Measurements from ENCODE around the gene CSF3.

The CSF3 gene

DNA sequence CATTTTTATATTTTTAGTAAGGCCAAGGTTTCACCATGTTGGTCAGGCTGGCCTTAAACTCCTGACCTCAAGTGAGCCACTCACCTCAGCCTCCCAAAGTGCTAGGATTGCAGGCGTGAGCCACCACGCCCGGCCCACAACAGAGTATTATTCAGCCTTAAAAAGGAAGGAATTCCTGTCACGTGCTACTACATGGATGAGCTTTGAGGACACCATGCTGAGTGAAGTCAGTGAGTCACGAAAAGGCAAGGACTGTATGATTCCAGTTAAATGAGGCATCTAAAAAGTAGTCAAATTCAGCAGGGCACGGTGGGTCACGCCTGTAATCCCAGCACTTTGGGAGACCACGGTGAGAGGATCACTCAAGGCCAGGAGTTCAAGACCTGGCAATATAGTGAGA is 9.7 kb downstream of the CSF3 start:
- peak; percentile 64 for DNase-seq (ENCODE audit: low read depth)

DNA sequence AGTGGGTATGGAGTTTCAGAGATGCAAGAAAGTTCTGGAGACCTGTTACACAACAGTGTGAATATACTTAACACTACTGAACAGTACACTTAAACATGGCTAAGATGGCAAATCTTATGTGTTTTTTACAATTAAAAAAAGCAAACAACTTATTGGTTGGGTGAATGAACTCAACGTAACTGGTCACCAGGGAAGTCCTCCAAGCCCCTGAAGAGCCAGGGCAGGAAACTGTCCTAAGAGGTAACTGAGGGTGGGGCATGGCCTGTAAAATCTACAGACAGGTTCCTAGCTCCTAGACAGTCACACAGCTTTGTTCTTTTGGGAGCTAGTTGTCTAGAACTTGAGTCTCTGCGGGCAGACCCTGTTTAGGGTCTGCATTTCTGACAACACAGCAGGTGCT is 10.3 kb downstream of the CSF3 start:
- DNase-seq (ENCODE audit: low read depth), result no peak

DNA sequence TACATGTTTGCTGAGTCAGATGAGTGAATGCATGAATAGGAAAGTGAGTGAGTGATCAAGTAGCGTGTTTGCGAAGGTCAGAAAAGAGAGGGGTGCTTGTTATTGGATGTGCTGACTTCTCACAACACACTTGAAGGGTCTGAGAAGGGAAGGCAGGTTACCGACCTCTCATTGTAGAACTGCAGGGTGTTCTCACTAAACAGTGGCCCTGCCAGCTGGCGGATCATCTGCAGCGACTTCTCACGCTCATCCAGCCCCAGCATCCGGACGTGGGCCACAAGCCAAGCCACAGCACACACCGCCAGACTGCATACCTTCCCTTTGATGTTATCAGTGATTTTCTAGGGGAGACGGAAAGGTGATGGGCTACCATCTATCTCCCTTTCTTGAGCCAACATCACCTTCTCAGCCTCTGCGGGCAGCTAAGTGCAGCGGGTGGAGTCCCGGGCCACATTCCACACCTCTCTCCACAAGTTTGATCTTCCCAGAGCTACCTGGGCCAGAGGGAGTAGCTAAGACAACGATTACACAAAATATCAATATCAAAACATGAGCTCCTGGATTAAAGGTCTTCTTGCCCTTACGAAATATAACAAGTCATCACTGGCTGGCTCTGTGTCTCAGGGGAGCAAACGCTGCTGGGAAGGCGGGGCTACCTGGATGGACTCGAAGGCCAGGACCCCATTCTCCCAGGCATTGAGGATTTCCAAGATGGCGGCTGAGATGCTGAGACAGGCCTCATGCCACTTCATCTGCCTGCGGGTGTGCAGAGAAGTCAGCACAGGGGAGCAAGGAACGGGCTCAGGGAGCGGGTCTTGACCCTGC is 11.0 kb downstream of the CSF3 start:
- DNase-seq (ENCODE audit: low read depth), result peak; percentile 70

DNA sequence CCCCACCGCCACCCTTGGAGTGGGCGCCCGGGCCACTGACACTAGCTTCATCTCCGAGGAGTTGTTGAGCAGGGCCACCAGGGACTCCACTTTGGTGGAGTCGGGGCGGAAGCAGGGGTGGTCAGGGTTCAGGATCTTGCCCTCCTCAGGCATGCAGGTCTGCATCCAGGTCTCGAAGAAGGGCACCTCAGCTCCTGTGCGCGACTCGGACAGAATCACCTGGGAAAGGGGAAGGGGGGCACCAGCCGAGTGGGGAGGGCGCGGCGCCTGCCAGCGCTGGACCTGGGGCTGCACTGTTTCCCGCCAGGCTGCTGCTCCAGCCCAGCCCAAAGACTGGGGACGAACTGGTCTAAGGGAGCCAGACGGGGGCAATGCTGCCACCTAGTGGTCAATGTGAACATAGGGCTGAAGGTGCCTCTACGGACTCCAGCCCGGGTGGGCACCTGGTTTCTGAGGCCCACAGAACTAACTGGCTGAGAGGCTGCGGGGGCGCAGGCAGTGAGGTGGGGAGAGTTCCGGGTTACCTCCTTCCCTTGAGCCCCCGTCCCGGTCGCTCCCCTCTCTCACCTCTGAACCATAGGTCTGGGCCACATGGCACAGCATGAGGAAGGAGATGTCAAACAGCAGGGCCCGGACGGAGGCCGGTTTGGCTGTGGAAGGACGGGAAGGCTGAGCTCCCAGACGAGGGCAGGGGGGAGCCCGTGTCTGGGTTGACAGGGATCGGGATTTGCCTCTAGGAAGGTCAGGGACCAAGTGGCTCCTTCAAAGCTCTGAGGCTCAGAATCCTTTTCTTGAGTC is 11.8 kb downstream of the CSF3 start:
- peak; percentile 71 for DNase-seq (ENCODE audit: low read depth)

DNA sequence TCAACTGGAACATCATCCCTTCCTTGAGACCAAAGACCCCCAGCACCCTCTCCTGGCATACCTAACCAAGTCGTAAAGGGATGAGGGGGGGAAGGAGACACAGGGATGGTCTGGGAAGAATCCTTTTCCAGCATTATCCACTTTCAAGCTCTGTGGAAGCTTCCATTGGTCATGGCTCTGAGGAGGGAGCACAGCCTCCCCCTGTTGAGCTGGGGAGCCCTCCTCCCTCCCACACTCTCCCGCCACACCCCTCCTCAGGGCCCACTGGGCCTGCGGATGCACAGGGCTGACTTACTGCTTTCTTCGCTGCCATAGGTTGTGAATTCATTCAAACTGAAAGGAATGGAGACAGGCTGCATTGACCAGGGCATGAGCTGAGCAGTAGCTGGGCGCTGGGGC is 12.4 kb downstream of the CSF3 start:
- DNase-seq (ENCODE audit: low read depth), result no peak

DNA sequence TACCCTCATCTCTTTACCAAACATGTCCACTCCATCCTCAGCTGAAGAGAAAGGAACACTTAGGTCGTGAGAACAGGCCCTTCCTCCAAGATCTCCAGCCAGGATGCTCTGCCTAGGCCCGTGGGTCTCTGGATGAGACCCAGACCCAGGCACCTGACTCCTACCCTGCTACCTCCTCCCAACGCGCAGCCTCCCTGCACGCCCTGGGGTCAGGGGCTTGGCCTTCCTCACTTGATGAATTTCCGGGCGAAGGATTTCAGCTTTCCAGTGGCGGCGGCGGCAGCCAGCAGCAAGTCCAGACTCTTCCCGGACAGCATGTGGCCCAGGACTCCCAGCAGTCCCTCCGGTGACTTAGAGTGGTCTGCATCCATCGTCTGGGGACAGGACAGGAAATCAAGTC is 13.4 kb downstream of the CSF3 start:
- no peak for DNase-seq (ENCODE audit: low read depth)

DNA sequence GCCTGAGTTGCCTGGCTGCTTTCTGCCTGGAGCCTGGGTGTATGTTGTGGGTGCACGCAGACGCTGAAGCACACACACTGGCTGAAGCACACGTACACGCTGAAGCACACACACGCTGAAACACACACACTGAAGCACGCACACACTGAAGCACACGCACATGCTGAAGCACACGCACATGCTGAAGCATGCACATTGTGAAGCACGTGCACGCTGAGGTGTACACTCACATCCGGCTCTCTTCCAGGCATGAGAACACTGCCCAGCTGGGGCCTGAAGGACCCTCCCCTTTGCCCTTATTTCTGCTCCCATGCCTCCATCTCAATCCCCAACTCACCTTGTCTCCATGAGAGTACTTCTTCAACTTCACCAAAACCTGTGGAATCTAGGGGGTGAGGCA is 16.5 kb downstream of the CSF3 start:
- DNase-seq (ENCODE audit: low read depth), result no peak

DNA sequence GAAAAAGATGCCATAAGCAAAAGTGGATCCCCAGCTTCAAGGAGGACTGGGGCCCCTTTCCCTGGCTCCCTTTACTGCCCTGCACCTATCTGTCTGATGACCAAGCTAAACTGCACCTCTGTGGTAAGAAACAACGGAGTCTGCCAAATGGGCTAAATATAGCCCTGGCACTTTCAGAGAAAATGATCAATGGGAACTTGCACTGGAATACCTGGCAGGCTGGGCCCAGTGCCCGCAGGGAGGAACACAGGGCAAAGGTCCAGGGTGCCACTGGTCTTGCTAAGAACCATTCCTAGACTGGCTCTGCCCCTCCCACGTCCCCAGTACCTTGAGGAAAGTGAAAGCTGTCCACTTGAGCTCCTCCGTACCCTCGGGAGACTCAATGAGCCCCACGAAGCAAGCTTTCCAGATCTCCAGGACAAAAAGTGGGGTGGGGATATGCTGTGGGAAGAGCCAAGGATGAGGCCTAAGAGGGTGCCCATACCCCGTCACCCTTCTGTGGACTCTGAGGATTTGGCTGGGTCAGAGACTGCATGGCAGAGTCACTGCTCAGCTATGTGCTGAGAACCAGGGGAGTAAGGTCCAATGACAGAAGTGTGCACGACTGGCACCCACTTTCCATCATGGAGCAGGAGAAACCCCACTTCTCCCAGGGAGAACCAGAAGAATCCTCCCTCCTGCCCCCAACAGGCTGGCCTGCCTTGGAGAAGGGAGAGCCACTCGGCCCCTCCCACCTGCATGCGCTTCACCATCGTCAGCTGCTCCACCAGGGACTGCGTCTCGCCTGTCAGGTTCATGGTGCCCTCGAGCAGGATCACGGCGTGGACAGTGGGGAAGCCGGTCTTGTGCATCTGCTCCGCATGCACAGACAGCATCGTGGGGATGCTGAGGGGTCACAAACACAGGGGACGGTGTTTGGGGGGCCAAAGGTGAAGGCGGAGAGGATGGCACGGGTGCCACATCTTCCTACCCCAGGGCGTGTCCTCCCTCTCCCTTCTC is 17.4 kb downstream of the CSF3 start:
- DNase-seq (ENCODE audit: low read depth), result no peak

DNA sequence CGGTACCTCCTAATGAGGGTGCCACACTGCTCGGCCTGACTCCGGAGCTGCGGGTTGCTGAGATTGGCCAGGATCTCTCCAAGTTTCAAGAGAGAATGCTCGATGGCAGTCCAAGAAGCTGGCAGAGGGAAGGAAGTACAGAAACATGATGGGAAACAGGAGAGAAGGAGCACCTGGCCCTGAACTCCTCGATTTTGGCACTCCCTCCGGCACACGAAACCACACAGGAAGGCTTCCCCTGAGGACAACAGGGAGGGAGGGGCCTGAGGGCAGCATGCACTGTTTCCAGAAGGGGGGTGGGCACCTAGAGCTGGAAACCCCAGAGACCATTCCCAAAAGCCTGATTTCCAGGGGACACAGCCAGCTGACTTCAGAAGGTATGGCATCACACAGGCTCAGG is 18.1 kb downstream of the CSF3 start:
- no peak for DNase-seq (ENCODE audit: low read depth)

DNA sequence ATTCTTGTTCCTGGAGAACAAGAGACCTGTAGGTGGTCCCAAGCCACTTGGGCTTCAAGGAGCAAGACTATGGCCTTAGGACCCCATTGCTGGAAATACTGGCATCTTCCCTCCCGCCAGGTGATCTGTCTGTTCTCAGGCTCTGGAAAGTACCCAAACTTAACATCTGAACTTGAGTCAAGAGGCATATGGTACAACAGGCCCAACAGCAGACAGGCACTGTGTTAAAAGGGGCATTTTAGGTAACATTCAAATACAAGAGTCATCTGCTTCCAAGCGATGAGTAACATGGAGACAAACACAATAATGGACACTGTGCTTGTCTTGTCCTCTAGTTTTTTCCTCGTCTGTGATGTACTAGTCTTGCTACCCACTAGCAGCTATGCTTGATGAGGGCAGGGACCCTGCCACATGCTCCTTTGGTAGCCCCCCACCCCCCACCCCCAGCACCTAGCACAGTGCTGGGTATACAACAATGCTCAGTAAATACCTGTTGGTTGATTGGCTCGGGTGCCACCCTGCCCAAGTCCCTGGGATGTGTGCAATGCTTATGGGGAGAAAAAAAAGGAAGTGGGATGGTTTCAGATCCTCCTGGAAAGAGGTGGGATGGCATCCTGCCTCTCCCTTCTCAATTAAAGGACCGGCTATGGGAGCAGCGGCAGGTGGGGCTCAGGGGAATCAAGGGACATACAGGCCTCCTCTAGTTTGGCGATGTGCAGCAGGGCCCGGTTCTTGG is 19.4 kb downstream of the CSF3 start:
- no peak for DNase-seq (ENCODE audit: low read depth)

DNA sequence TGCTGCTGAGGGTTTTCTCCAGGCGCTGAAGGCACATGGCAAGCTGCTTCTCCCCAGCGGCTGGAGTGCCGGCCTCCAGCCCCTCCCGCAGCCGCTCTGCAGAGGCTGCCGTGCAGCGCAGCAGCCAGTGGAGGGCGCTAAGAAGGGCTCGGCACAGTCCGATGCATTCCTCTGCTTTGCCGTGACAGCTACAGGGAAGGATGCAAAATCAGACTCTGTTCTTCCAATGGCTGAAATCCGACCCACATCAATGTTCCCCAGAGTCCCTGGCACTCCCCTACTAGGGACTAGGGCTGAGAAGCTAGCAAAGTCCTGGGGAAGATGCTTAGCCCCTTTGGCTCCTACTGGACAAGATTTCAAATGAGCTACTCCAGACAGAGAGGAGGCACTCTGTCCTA is 19.9 kb downstream of the CSF3 start:
- peak; percentile 60 for DNase-seq (ENCODE audit: low read depth)

DNA sequence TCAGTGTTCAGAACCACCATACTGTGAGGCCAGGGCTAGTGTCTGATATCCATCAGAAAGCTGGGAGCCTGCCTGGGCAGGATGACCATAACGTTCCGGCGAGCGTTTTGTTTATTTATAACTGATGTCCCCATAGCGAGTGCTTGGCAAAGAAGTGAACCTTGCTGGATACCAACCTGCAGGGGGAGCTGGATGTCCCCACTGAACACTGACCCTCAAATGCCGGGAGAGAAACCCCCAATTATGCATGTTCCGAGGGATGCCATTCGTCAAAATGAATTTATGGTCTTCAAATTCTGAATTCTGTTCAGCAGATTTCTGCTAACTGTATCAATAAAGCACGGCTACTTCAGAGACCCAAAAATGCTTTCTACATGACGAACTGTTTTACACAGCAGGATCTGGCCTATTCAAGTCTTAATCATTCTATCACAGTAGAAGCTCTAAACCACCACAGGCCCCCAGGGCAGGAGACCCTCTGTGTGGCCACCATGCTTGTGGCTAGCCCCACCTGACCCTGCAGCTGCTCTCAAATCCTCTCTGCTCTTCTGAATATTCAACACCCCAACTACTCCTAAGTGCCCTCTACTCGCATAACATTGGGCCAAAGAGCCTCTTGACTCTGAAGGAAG is 23.8 kb downstream of the CSF3 start:
- DNase-seq (ENCODE audit: low read depth), result peak; percentile 89

DNA sequence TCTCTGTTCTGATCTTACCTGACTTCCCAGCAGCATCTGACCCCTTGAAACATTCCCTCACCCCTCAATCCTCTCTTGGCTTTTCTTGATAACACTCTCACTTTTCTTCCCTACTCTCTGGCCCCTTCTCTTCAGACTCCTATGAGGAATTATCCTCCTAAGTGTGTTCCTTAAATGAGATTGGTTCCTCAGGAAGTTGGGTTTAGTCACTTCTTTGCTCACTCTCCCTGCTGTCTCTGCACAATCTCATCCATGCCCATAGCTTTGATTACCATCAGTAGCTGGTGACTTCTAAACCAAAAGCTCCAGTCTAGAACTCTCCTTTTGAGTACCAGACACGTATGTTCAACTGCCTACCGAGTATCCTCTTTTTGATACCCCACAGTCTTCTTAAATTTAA is 26.0 kb downstream of the CSF3 start:
- DNase-seq (ENCODE audit: low read depth), result no peak

DNA sequence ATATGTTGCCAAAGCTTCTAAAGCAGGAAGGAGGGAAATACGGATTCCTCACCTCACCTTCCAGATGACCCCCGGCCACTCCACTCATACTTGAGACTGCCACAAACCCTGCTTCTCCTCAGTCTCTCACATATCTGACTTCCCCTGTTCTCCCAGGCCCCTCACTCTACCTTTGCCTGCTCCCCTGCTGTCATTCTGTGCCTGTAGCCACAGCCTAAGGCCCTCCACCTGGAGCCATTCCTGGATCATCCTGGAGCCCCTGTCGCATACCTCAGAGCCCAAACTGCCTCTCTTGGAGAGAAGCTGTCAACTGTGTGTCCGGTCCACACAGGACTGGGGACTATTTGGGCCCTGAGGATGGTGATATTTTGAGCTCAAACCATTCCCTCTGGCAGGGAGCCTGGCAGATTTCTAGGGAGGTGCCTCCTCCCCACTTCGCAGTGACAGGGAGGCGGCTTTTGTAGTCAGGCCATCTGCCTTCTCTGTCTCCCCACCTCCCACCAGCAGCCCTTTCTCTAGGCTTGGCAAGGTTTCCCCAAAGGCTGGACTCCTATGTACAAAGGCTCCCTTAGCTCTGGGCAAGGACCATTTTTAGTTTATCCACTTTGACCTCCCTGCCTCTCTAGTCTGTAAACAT is 41.3 kb downstream of the CSF3 start:
- DNase-seq (ENCODE audit: low read depth), result no peak

DNA sequence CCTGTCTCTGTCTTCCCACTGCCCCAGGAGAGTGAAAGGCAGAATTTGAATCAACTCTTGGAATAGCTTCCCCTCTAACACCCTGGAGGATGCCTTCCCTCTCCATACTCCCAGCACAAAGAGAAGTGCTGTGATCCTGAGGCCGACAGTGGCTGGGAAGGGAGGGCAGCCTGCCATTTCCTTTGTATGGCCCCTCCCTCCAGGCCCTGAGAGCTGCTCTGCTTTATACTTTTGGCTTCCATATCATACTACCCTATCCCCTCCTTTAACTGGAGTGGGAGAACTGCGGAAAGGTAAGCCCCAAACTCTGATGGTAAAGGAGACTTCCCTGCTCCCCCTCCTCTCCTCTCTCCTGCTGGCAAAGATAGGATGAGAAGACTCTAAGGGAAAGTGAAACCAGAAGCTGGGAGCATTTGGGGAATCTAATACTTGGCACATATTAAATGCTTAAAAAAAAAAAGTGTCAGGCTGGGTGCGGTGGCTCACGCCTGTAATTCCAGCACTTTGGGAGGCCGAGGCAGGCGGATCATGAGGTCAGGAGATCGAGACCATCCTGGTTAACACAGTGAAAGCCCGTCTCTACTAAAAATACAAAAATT is 43.0 kb downstream of the CSF3 start:
- peak; percentile 48 for DNase-seq (ENCODE audit: low read depth)

DNA sequence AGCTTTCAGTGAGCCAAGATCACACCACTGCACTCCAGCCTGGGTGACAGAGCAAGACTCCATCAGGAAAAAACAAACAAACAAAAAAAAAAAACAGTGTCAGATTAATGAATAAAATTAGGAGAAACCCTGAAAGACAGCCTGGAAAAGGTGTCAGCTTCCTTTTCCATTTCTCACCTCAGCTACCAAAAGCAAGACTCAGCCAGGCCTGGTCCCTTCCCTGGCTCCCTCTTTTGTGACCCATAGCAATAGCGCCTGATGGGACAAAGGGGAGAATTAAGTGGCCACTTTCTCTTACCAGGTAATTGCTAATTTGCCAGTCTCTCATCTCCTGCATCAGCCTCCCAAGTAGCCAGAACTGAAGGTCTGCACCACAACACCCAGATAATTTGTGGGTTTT is 43.6 kb downstream of the CSF3 start:
- DNase-seq (ENCODE audit: low read depth), result no peak

DNA sequence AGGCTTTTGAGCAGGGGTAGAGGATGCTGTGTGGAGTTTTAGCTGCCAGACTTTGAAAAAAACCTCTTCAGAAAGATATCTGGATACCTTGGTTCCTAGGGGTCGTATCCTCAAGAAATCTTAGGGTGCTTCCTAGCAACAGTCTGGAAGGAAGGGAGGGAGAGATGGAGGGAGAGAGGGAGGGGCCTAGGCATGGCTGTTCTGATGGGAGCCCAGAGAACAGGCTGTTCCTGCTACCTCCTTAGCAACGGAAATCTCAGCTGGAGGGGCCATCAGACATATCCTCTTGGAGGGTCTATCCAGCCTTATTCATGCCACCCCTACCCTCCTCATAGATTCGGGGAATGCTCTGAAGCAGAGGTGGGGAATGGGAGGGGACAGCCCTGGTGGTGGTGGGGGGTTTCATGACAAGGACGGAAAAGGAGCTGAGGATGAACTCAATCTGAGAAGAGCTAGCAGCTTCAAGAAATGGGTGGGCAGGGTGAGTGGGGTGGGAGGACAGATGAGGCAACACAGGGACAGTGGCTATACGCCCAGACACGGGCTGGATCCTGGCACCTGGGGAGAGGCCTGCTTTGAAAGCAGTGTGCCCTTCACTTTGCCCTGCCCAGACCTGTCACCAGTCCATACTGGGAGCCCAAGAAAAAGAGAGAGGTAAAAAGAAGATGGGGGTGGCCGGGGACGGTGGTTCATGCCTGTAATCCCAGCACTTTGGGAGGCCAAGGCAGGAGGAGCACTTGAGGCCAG is 44.7 kb downstream of the CSF3 start:
- no peak for DNase-seq (ENCODE audit: low read depth)

DNA sequence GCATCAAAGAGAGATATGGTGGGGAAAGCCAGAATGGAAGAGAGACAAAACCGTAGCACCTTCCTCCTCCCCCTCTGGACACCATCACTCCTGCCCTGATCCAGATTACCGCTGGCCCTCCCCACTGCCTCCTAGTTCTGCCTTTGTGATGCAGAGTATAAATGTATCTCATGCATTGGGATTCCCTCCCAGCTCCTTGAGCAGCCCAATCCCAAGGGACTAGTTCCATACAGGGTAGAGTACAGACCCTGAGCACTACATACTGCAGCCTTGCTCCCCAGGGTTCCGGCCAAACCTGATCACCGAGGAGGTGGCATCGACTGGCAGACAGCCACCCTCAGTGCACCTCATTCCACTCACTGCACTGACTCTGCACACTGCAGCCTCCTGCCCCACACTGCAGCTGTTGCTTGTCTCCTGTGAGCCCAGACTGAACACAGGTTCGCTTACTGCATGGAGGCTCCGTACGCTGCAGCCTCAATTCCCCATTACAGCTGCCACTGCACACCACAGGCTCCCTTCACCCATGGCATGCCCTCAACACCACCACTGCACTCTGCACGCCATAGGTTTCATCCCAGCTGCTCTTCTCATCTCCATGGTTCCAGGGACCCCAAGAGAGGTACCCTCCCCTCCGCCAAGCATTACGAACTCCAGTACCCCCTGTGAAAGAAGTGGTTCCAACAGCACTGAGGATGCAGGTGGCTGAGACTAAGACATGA is 45.8 kb downstream of the CSF3 start:
- DNase-seq (ENCODE audit: low read depth), result no peak

DNA sequence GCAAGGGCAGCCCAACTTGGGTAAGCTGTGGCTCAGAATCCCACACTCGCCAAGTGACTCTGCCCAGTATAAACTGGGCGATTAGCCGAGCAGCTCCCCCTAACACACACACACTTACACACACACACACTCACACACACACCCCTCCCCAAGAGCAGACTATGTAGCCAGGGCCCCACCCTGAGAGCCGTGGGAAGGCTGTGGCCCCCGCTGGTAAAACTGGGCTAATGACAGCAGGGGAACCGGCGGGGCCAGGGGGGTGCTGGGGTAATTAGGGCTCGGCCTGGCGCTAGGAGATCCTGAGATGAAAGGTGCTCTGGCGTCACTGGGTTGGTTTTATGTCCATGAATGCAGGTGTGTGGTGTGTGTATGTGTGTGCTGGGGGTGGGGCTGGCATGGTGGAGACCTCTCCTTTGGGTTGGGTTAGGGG is 46.4 kb downstream of the CSF3 start:
- DNase-seq (ENCODE audit: low read depth), result no peak
